Mesothelial cell of epicardium (in vitro differentiated cells): ENCODE data around the gene CNRIP1. TPM values are rescaled to one million over a fixed set of nuclear protein-coding genes. Genes with fewer than 3 reads are reported as not detected.

Experiments used
- DNase-seq, 2 experiments: peaks; one replicate each; pipeline ENCODE4 v3.0.0; 2021; ENCODE audit warnings: low spot score in 2 of 2; ENCODE audit not compliant: unreplicated experiment in 2 of 2
- H3K27ac Mint-ChIP-seq: 2 replicates; pipeline ENCODE4 v1.8.0; 2021; ENCODE audit warnings: mixed read lengths
- H3K27me3 Mint-ChIP-seq: 2 replicates; pipeline ENCODE4 v1.8.0; 2021; ENCODE audit warnings: low read depth, mixed read lengths
- H3K36me3 Mint-ChIP-seq: 2 replicates; pipeline ENCODE4 v1.8.0; 2021; ENCODE audit warnings: mixed read lengths
- H3K4me1 Mint-ChIP-seq: 2 replicates; pipeline ENCODE4 v1.8.0; 2021; ENCODE audit warnings: mixed read lengths
- H3K4me3 Mint-ChIP-seq: 2 replicates; pipeline ENCODE4 v1.8.0; 2021; ENCODE audit warnings: mild to moderate bottlenecking, moderate library complexity, mixed read lengths
- H3K9me3 Mint-ChIP-seq: 2 replicates; pipeline ENCODE4 v1.8.0; 2021; ENCODE audit warnings: mixed read lengths
- total RNA-seq: library from RNA; stranded (reverse); gene quantifications from 3 replicates; pipeline ENCODE4 v1.2.1, GENCODE V29; 2021
- TF ChIP-seq, protein P1 (sequence below): fragments of 200-600 bp; sonication (generic); IDR thresholded peaks from one replicate; pipeline ENCODE4 v1.5.0; 2021; ENCODE audit warnings: antibody characterized with exemption; ENCODE audit not compliant: unreplicated experiment

The CNRIP1 gene
- total RNA-seq, 1 donor from 2014 or later = 4.9 TPM

DNA sequence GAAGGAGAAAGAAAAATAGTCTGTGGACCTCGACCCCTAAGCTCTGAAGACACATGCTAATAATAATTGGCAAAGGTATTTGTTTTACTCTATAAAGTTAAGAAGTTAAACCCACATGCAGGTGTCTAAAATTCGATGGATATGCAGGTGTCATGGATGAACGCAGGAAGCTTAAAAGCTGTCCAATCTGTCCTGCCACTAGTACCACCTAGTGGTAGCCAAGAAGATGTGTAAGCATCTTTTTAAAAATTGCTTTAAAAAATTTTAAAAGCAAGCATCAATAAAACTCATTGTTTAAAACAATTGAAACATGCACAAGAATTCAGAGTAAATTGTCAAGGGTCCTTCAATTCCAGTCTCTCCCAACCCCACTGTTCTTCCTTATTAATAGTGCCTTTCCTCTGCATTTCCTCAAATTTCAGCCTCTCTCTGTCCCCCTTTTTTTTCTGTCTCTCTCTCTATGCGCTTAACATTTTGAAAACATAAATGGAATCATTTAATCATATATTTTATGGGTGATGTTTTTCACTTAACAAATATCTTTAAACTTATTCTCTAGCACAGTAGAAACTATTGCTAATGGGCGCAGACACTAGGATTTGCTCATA, 36.8 kb downstream of the CNRIP1 start:
- H3K27ac Mint-ChIP-seq = no peak overlapping the region
- no peaks in the 10 kb centered on the region for H3K9me3 Mint-ChIP-seq
- no peak overlapping the region for H3K4me3 Mint-ChIP-seq
- peaks cover 27% of the 10 kb centered on the region for H3K27me3 Mint-ChIP-seq
- TF ChIP-seq, protein P1, sequence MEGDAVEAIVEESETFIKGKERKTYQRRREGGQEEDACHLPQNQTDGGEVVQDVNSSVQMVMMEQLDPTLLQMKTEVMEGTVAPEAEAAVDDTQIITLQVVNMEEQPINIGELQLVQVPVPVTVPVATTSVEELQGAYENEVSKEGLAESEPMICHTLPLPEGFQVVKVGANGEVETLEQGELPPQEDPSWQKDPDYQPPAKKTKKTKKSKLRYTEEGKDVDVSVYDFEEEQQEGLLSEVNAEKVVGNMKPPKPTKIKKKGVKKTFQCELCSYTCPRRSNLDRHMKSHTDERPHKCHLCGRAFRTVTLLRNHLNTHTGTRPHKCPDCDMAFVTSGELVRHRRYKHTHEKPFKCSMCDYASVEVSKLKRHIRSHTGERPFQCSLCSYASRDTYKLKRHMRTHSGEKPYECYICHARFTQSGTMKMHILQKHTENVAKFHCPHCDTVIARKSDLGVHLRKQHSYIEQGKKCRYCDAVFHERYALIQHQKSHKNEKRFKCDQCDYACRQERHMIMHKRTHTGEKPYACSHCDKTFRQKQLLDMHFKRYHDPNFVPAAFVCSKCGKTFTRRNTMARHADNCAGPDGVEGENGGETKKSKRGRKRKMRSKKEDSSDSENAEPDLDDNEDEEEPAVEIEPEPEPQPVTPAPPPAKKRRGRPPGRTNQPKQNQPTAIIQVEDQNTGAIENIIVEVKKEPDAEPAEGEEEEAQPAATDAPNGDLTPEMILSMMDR = peak; percentile 72
- no peaks in the 10 kb centered on the region for H3K36me3 Mint-ChIP-seq
- peaks cover 36% of the 10 kb centered on the region for H3K4me1 Mint-ChIP-seq
- no peak for DNase-seq

DNA sequence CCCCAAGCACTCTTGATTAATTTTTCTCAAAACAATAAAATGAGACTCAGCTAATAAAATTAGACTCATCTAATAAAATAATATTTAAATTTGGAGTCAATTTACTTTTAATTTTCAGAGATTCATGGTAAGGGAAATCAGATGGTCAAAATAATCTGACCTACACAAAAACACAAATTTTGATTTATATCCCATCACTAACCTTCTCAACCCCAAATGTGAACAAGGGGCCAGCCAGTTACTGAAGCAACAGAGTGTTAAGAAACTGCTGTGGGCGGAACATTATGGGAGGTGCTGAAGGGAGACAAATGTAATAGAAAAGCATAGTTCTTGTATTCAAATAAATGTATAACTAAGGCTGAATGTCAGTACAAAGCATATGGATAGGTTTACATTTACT, 39.0 kb downstream of the CNRIP1 start:
- TF ChIP-seq, protein P1 = no peak
- Mint-ChIP-seq H3K27me3 (peaks cover 30% of the 10 kb centered on the region), H3K27ac (no peak overlapping the region), H3K4me3 (no peak overlapping the region), H3K4me1 (peaks cover 27% of the 10 kb centered on the region), H3K9me3 (no peaks in the 10 kb centered on the region), H3K36me3 (no peaks in the 10 kb centered on the region)
- DNase-seq = no peak

DNA sequence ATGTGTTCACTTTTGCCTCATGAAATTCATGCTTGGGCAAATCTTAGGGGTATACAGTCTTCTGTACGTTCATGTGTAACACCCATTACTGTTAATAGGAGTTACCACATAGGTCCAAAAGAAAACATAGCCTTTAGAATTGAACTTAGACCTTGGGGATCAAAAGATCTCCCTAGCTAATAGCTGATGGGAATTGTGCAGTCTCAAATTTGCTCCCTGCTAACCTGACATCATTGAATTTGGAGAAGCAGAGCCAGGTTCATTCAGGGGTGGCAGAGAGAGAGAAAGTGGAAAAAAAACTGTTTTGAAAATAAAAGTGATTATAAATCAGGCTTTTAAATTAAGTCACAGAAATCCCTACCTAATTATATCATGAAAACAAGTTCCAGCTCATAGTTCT, 39.4 kb downstream of the CNRIP1 start:
- no peak for DNase-seq
- no peak overlapping the region for H3K4me3 Mint-ChIP-seq
- no peaks in the 10 kb centered on the region for H3K9me3 Mint-ChIP-seq
- peaks cover 31% of the 10 kb centered on the region for H3K27me3 Mint-ChIP-seq
- no peak overlapping the region for H3K27ac Mint-ChIP-seq
- no peaks in the 10 kb centered on the region for H3K36me3 Mint-ChIP-seq
- TF ChIP-seq, protein P1 = no peak
- H3K4me1 Mint-ChIP-seq = peaks cover 27% of the 10 kb centered on the region

DNA sequence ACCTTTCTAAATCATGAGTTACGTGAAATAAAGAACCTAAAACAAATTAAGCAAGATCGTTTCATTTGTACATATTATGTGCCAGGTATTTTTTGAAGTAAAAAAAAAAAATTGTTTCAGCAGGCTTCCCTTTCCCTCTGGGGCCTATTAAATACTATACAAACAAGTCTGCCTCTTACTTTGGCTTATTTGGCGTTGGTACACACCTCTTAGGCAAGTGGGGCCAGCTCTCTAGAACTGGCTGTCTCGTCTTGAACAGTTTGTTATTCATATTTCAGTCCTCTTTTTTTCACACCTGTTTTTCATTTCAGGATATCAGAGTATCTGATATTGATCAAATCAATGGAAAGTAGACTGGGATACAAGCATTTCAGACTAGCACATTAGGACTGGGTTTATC, 40.1 kb downstream of the CNRIP1 start:
- Mint-ChIP-seq H3K4me3 (no peak overlapping the region), H3K27ac (no peak overlapping the region)
- TF ChIP-seq, protein P1 = no peak

DNA sequence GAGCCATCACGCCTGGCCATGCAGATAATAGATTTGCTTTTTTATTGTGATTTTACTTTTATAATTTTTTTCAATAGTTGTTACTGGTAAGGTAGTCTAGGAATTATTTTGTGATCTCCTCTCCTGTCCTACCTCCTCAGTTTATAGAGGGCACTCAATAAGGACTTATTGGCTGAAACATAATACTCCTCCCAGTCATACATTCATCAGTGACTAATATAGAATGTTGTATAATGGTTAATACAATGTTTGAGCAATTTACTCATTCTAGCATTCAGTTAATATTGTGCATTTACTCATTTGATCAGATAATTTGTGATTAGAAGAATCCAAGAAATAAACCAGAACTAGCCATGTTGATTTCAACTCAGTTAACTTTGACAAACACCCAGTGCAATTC, 41.6 kb downstream of the CNRIP1 start:
- Mint-ChIP-seq H3K9me3 (no peaks in the 10 kb centered on the region), H3K27me3 (peaks cover 28% of the 10 kb centered on the region), H3K36me3 (no peaks in the 10 kb centered on the region), H3K4me3 (no peak overlapping the region), H3K27ac (no peak overlapping the region), H3K4me1 (peaks cover 11% of the 10 kb centered on the region)
- no peak for DNase-seq
- TF ChIP-seq, protein P1 = no peak

More for the DNA sequence above, 40.1 kb downstream of the CNRIP1 start:
- DNase-seq = no peak
- Mint-ChIP-seq H3K9me3 (no peaks in the 10 kb centered on the region), H3K36me3 (no peaks in the 10 kb centered on the region), H3K4me1 (peaks cover 22% of the 10 kb centered on the region), H3K27me3 (peaks cover 31% of the 10 kb centered on the region)

DNA sequence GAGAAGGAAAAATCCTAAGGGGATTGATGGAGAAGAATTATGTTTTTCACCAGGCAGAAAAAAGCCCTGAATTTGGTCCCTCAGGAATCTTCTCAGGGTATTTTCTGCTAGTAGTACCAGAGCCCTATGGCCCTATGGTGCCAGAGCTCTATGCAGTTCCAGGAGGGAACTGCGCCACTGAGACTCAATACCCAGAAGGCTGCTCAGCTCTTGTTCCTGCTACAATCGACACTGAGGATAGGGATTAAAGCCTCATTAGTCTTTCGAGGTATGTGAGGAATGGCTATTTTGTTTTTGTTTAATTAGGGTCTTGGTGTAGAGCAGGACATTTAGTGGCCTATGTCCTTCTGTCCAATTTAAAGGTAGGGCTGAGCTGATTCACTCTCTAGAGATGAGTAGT, 45.7 kb downstream of the CNRIP1 start:
- TF ChIP-seq, protein P1 = no peak
- Mint-ChIP-seq H3K27ac (no peak overlapping the region), H3K4me1 (no peaks in the 10 kb centered on the region), H3K36me3 (no peaks in the 10 kb centered on the region), H3K4me3 (no peak overlapping the region), H3K9me3 (no peaks in the 10 kb centered on the region), H3K27me3 (peaks cover 21% of the 10 kb centered on the region)
- DNase-seq = no peak
